Stimulated activated naive CD8-positive, alpha-beta T cell treated with anti-CD3 and anti-CD28 coated beads, Interleukin-15, Interleukin-2, amounts not matched to agents 100 ng/mL and 50 ng/mL, for 24 hours (primary cell): ENCODE measurements around the gene PCCB.
"Not testable (repeated sequence)": the region's sequence is repeated elsewhere in the genome, so short reads cannot be mapped to it uniquely, and the experiment has no call there.

Source experiments
- H3K27ac Mint-ChIP-seq: one replicate; pipeline ENCODE4 v1.8.0; 2021; ENCODE audit warnings: mild to moderate bottlenecking, mixed read lengths
- H3K27me3 Mint-ChIP-seq: one replicate; pipeline ENCODE4 v1.8.0; 2021; ENCODE audit warnings: mixed read lengths
- H3K36me3 Mint-ChIP-seq: one replicate; pipeline ENCODE4 v1.8.0; 2021; ENCODE audit warnings: low read depth, mixed read lengths
- H3K4me1 Mint-ChIP-seq: one replicate; pipeline ENCODE4 v1.8.0; 2021; ENCODE audit warnings: low read depth, mixed read lengths
- H3K4me3 Mint-ChIP-seq: one replicate; pipeline ENCODE4 v1.8.0; 2021; ENCODE audit warnings: mild to moderate bottlenecking, mixed read lengths
- H3K9me3 Mint-ChIP-seq: one replicate; pipeline ENCODE4 v1.8.0; 2021; ENCODE audit warnings: mixed read lengths

The PCCB gene

DNA sequence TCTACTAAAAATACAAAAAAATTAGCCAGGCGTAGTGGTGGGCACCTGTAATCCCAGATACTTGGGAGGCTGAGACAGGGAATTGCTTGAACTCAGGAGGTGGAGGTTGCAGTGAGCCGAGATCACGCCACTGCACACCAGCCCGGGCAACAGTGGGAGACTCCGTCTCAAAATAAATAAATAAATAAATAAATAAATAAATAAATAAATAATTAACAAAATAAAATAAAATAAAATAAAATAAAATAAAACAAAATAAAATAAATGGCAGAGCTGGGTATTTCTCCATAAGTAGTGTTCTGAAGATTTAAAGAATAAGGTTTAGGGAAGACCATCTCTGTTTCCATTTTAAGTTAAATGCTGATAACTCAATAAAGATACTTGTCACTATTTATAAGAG lies 125.7 kb downstream of the PCCB start:
- not testable (repeated sequence) for H3K4me1 Mint-ChIP-seq, H3K27ac Mint-ChIP-seq, H3K27me3 Mint-ChIP-seq, H3K9me3 Mint-ChIP-seq, H3K4me3 Mint-ChIP-seq
- H3K36me3 Mint-ChIP-seq = peaks cover 31% of the 10 kb centered on the region

DNA sequence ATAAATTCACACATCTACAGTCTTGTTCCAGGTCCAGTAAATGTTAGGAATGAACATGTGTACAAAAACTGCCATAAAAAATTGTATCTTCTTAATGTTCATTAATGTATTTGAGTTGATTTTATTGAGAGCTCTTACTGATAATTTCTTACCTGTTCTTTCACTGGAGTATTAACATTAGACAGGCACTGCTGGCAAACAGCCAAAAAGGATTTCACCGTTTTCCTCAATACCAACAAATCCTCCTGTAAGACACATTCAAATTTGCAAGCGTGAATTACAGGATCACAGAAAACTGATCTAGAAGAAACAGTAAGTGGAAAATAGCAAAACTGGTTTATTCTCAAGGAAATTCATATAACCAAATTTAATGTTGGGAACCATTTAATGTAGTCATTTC lies 127.4 kb downstream of the PCCB start:
- H3K27ac Mint-ChIP-seq = no peak overlapping the region
- no peaks in the 10 kb centered on the region for H3K9me3 Mint-ChIP-seq
- H3K4me1 Mint-ChIP-seq = no peaks in the 10 kb centered on the region
- no peaks in the 10 kb centered on the region for H3K27me3 Mint-ChIP-seq
- H3K4me3 Mint-ChIP-seq = no peak overlapping the region
- H3K36me3 Mint-ChIP-seq = peaks cover 32% of the 10 kb centered on the region

DNA sequence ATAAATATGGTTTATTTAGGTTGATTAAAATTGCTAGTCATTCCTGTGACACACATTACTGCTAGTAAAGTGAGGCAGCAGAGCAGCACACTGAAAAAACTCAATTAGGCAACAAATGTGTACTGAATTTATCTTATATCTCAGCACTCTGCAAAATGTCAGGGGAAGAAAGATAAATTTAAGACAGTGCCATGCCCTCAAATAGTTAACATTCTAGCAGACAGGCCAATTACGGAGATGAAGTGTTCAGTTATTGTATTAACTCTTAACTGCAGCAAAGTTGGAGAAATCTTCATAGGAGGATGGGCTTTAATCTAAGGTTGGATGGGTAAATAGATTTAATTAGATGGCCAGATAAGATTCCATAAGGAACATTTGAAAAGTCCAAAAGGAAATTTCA lies 127.9 kb downstream of the PCCB start:
- Mint-ChIP-seq H3K27me3 (no peaks in the 10 kb centered on the region), H3K36me3 (peaks cover 35% of the 10 kb centered on the region), H3K4me3 (no peak overlapping the region), H3K9me3 (no peaks in the 10 kb centered on the region), H3K4me1 (no peaks in the 10 kb centered on the region), H3K27ac (no peak overlapping the region)
